Central memory CD4-positive, alpha-beta T cell (primary cell): ENCODE measurements around the gene PPM1G.
"Not testable (repeated sequence)": the region's sequence is repeated elsewhere in the genome, so short reads cannot be mapped to it uniquely, and the experiment has no call there.

ENCODE experiments used
- DNase-seq: peaks from one replicate; pipeline ENCODE4 v3.0.0; 2022
- total RNA-seq, 3 experiments: gene quantifications; one replicate each; lab custom pipeline; 2026; lab: John Stamatoyannopoulos, UW

PPM1G gene
- total RNA-seq, result 67.5 to 279 (median 124) reads per million in 3 experiments

DNA sequence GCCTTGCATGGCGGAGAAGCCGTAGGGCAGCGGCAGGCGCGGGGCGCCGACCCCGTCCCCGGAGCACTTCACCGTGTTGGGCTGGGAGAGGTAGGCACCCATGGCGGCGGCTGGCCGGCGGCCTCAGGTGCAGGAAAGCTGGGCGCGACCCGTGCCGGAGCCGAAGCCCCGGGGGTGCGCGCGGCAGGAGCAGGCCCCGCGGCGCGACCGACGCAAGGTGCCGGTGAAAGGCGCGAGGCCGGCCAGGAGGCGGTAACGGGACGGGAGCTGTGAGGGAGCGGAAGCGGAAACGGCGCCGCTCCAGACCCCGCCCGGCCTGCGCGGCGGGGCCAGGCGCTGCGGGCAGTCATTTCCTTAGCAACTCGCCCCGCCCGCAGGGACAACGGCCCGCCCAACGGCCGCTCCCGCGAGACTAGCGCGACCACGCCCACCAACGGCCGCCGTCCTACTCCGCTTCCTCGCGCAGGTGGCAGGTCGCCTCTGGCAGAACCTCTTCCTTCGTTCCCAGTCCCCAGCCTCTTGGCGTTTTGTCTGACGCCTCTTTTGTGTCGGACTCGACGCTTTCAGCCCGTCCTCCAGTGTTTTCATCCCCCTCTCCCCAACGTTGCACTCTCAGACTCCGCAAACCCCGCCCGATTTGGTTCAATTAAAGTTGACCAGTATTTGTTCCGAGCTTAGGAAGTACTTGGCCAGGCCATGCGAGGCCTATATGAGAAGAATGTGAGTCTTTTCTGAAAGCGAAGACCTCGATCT is at the start of gene PPM1G:
PPM1G (minus strand) TSS at position 271 of the 753 bp plus-strand sequence; CDS start at position 102, 169 bp downstream.
- DNase-seq, result peak; percentile 93

- no peak for DNase-seq
These were observed 44.6 kb upstream of the PPM1G start for GRCh38 chr2:27453968-27454367.

- no peak for DNase-seq
These were observed 41.7 kb upstream of the PPM1G start for GRCh38 chr2:27451095-27451494.

DNA sequence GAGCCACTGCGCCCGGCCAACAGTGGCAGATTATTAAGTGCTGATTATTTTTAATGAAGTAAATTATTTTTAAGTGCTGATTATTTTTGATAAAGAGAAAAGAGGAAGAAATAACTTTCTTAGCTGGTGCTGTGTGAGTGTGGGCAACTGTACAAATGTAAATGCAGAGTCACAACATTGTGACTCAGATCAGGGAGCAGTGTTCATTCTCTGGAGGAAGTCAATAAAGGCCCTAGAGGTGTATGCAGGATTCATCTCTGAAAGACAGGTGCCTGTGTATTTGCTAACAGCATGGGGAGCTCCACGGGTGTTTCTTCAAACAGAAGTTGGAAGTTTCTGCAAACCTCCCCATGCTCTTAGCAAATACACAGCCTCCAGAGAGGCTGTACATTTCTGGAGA is 39.0 kb upstream of the PPM1G start:
- no peak for DNase-seq

GRCh38 chr2:27446057-27446456 is 36.7 kb upstream of the PPM1G start:
- no peak for DNase-seq

- DNase-seq, result no peak
These were observed 36.2 kb upstream of the PPM1G start for GRCh38 chr2:27445615-27446014.

DNA sequence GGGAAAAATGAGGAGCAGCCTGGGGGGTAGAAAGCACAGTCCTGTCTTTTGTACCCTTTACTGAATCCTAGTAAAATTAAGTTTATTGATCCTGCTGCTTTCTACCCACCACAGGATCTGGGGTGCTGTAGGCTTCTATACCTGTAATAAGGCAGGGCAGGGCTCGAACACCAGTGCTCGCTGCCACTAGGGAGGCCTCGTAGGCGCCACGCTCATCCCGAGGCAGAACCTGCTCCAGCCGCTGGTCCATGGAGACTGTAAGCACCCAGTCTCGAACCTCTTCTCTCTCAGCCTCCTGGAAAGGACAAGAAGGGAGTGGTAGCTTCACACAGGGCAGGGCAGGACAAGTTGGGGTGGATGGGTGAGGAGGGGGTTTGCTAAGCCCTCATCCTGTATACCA is 35.8 kb upstream of the PPM1G start:
- DNase-seq, result no peak

- no peak for DNase-seq
These were observed 33.5 kb upstream of the PPM1G start for GRCh38 chr2:27442920-27443282.

DNA sequence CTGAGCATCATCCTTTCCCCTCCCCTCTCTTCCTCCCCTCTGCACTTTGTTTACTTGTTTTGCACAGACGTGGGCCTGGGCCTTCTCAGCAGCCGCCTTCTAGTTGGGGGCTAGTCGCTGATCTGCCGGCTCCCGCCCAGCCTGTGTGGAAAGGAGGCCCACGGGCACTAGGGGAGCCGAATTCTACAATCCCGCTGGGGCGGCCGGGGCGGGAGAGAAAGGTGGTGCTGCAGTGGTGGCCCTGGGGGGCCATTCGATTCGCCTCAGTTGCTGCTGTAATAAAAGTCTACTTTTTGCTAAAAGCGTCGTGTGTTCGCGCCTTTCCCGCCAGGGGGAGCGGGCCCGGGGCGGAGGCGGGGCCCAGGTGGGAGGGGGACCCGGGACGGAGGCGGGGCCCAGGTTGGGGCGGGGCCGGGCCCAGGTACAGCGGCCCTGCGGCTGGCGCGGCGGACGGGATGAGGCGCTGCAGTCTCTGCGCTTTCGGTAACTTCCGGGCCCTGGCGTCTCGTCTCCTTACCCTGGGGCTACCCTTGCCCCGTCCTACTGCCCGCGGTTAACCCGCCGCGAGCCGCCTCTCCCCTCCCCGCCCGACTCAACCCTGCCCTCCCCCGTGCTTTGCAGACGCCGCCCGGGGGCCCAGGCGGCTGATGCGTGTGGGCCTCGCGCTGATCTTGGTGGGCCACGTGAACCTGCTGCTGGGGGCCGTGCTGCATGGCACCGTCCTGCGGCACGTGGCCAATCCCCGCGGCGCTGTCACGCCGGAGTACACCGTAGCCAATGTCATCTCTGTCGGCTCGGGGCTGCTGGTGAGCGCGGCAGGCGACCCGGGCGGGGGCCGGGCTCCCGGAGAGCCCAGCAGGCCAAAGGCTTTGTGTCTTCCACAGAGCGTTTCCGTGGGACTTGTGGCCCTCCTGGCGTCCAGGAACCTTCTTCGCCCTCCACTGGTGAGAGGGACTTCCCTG is 32.8 kb upstream of the PPM1G start, which contains the start of gene KRTCAP3:
KRTCAP3 (plus strand) TSS at position 424 of the 962 bp plus-strand sequence; CDS start at position 456, 32 bp downstream.
- DNase-seq, result peak; percentile 49

GRCh38 chr2:27441226-27441926 is 32.0 kb upstream of the PPM1G start:
- DNase-seq, result no peak

DNA sequence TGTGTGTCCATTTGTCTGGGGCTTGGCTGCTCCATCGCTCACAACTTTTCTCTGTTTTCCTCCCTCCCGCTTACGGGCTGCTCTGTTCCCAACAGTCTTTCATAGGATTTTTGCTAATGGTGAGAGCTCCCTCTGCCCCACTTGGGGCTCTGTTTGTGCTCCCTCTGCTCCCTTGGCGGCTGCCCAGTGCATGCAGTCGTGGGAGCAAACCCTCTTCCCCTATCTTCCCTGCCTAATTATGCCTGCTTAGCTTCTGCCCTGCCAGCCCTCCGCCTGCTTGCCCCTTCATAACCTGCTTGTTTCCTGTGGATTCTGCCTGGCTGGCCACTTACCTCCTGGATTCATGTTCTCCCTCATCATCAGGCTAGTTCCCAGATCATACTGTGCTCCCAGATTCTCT is 26.2 kb upstream of the PPM1G start:
- DNase-seq, result no peak

DNA sequence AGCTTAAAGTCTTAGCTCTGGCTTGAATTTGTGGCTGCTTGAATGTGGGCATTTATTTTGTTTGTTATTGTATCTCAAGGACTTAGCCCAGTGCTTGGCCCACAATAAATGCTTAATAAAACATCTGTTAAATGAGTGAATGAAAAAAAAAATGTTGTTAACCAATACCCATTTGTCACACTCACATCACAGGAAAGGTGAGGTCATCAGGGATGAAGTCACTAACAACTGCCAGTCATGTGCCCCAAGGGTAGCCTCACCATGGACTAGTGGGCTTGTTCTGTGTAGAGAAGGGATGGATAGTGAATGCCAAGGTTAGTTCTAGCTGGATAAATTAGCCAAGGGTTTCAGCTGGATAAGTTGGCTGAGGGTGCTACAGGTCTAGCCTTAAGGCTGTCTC is 22.0 kb upstream of the PPM1G start:
- DNase-seq, result peak; percentile 16

- peak; percentile 58 for DNase-seq
These were observed 19.7 kb upstream of the PPM1G start for GRCh38 chr2:27428978-27429541.

DNA sequence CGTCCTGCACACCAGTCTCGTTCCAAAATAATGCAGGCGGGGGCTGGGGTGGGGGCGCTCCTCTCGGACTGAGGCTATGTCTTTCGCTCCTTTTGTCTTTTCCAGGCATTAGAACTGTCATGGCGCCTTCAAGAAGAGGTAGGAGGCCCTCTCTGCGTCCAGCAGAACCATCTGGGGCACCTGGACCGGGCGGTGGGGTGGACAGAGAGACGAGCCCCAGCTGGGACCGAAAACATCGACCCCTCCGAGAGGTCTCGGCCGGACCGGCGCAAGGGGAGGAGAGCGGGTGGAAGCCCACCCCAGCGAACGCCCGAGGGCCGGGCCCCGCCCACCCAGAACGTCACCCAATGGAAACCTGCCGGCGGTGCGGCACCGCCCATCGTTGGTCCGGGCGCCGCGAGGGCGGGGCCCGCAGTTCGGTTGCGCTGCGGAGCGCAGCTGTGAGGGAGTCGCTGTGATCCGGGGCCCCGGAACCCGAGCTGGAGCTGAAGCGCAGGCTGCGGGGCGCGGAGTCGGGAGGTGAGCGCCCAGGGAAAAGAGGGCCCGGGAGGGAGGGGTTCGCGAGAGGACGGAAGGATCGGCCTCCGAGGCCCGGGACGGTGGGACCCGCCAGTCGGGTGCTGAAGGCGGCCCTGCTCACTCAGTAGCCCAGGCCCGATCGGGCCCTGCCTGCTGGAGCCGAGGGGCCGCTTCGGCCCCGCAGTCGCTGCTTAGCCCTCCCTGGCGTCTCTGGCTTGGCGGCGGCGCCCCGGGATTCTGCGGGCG is 19.0 kb upstream of the PPM1G start, which contains the start of gene NRBP1:
NRBP1 (plus strand) TSS at position 419 of the 765 bp plus-strand sequence. CDS start 4,643 bp downstream, outside the sequence.
- DNase-seq, result peak; percentile 85

DNA sequence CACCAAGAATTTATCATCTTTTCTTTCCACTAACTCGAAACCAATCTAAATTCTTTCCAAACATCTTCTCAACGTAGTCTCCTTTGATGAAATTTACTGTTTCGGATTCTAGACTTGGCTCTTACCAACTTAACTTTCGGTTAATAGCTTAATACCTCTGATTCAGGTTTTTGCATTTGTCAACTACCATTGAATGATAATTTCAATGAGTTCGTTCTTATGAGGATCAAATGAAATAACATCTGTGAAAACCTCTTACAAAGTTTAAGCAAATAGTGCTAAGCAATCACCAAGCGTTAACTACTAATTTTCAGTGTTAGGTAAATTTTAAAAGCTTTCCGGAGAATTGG is 18.4 kb upstream of the PPM1G start:
- no peak for DNase-seq

DNA sequence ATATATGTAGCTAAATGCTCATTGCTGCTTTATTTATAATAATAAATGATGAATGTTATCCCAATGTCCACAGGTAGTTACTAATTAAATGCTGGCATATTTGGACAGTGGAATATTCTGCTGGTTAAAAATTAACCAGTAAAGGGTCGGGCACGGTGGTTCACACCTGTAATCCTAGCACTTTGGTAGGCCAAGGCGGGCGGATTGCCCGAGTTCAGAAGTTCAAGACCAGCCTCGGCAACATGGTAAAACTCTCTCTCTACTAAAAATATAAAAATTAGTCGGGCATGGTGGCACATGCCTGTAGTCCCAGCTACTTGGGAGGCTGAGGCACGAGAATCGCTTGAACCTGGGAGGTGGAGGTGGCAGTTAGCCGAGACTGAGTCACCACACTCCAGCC is 15.6 kb upstream of the PPM1G start:
- not testable (repeated sequence) for DNase-seq

GRCh38 chr2:27422958-27423357 is 13.6 kb upstream of the PPM1G start:
- DNase-seq, result no peak

- no peak for DNase-seq
These were observed 12.4 kb upstream of the PPM1G start for GRCh38 chr2:27421660-27422250.

- DNase-seq, result no peak
These were observed 11.6 kb upstream of the PPM1G start for GRCh38 chr2:27420996-27421395.

GRCh38 chr2:27416151-27416550 is 6.8 kb upstream of the PPM1G start:
- no peak for DNase-seq

GRCh38 chr2:27412419-27413152 is 3.2 kb upstream of the PPM1G start:
- DNase-seq, result no peak
